ENCODE measurements around the gene TRABD2B. TPM values are rescaled to one million over a fixed set of nuclear protein-coding genes. Genes with fewer than 3 reads are reported as not detected.

The TRABD2B gene
- total and polyA plus RNA-seq, 2 of the 13 experiments (the other 11 are each of a cell fraction or from before 2014, with no cell fraction given) = 0.04 TPM; not detected in 1

- ChIA-PET CTCF (ENCODE audit: low intra/inter-chr PET ratio, low total read pairs) (no interaction called here), POLR2A (no interaction called here)
- Histone ChIP-seq H3K4me2 (ENCODE audit: low read depth, low read length) (no peak overlapping the region), H3K4me3 (replicated peaks in 1 of 3; ENCODE audit: insufficient read depth in 1 of 3, low read depth in 2 of 3, low read length in 3 of 3) (no peak overlapping the region), H4K20me1 (ENCODE audit: insufficient read depth, low read length) (no peaks in the 10 kb centered on the region), H3K9me3 (ENCODE audit: low read length) (no peaks in the 10 kb centered on the region), H3K27me3 (ENCODE audit: control insufficient read depth in 1 of 2, insufficient read depth in 2 of 2, low read length in 2 of 2) (peaks cover 0 to 9% of the 10 kb centered on the region in 2 experiments; a peak in 2 of 5 replicates), H2AFZ (ENCODE audit: low read length) (no peak overlapping the region), H3K9ac (ENCODE audit: insufficient read depth, low read depth, low read length) (no peak overlapping the region), H3K36me3 (replicated peaks in 1 of 2; ENCODE audit: control insufficient read depth in 1 of 2, insufficient read depth in 2 of 2, low read length in 2 of 2) (no peaks in the 10 kb centered on the region), H3K27ac (ENCODE audit: extremely low read length, insufficient read depth, low read length) (no peak overlapping the region), H3K4me1 (ENCODE audit: insufficient read depth, low read length) (no peaks in the 10 kb centered on the region), H3K79me2 (ENCODE audit: insufficient read depth, low read length) (no peaks in the 10 kb centered on the region)
- in situ Hi-C loops (cut with HindIII; ENCODE audit: extremely low pct_ligation_motif_present, low pct_unique_long_range_greater_than_20kb) (no loop called here), intact Hi-C loops (cut with micrococcal nuclease; ENCODE audit: unreplicated experiment) (no loop called here)
- FAIRE-seq = no peak
- DNase-seq (ENCODE audit: low spot score) = no peak
- WGBS (ENCODE audit: low lambda C conversion rate) = 3% methylated on average over 3 of the region's 3 CpGs
- no peak for ATAC-seq
- no TSS peak for BruUV-seq (replicated peaks)
- no peak for TF ChIP-seq KLF13 (CRISPR knock-in tag; IDR thresholded peaks at IDR 0.05)
- no peak for TF ChIP-seq ZNF143 (CRISPR knock-in tag; IDR thresholded peaks at IDR 0.05)
- no peak for TF ChIP-seq KDM6A (CRISPR knock-in tag; IDR thresholded peaks at IDR 0.05; ENCODE audit: low read depth)
- no peak for TF ChIP-seq IKZF5 (CRISPR knock-in tag; IDR thresholded peaks at IDR 0.05)
- TF ChIP-seq CENPX (CRISPR knock-in tag; IDR thresholded peaks at IDR 0.05) = no peak
- TF ChIP-seq FOXP4 (CRISPR knock-in tag; IDR thresholded peaks at IDR 0.05) = no peak
- no peak for TF ChIP-seq ZNF17 (CRISPR knock-in tag; IDR thresholded peaks at IDR 0.05)
- no peak for TF ChIP-seq THAP8 (CRISPR knock-in tag; IDR thresholded peaks at IDR 0.05; ENCODE audit: borderline replicate concordance)
- no peak for TF ChIP-seq ZNF678 (CRISPR knock-in tag; IDR thresholded peaks at IDR 0.05)
- no peak for TF ChIP-seq REL (CRISPR knock-in tag; conservative IDR thresholded peaks at IDR 0.05)
- no peak for TF ChIP-seq ZNF275 (CRISPR knock-in tag; IDR thresholded peaks at IDR 0.05; ENCODE audit: borderline replicate concordance)
- no peak for TF ChIP-seq SPEN (CRISPR knock-in tag; IDR thresholded peaks at IDR 0.05; ENCODE audit: low read depth)
- no peak for TF ChIP-seq ZNF598 (CRISPR knock-in tag; IDR thresholded peaks at IDR 0.05; ENCODE audit: borderline replicate concordance)
- TF ChIP-seq ZNF574 (CRISPR knock-in tag; IDR thresholded peaks at IDR 0.05) = no peak
- TF ChIP-seq JARID2 (CRISPR knock-in tag; IDR thresholded peaks at IDR 0.05; ENCODE audit: insufficient replicate concordance) = no peak
Observed at GRCh38 chr1:47975302-47975921, 21.8 kb downstream of the TRABD2B start.
